CD4-positive, CD25-positive, alpha-beta regulatory T cell (primary cell): Measurements from ENCODE around the gene EEF1G. TPM values are rescaled to one million over a fixed set of nuclear protein-coding genes. Genes with fewer than 3 reads are reported as not detected.

Experiments used
- ATAC-seq, 2 donors: fragments of 150-1000 bp; cut with Tn5 transposase; one replicate each; pipeline ENCODE4 v1.10.0; 2021; ENCODE audit warnings: low read depth in 2 of 2, moderate number of reproducible peaks in 2 of 2, moderate library complexity in 1 of 2
- DNase-seq, 3 donors: peaks; one replicate each; pipeline versions ENCODE4 v3.0.0 to v3.0.0-alpha.2; 2012 to 2022; ENCODE audit warnings: mixed read lengths in 1 of 3
- H3K27ac ChIP-seq: one replicate; pipeline ENCODE4 v1.7.0; 2013; ENCODE audit warnings: mild to moderate bottlenecking, low read length; ENCODE audit not compliant: insufficient read depth, poor library complexity, severe bottlenecking
- H3K27me3 ChIP-seq: one replicate; pipeline ENCODE4 v1.7.0; 2013; ENCODE audit warnings: low read length; ENCODE audit not compliant: control insufficient read depth, insufficient read depth
- H3K36me3 ChIP-seq: one replicate; pipeline ENCODE4 v1.7.0; 2013; ENCODE audit warnings: mild to moderate bottlenecking, low read length, moderate library complexity; ENCODE audit not compliant: control insufficient read depth, insufficient read depth
- H3K4me1 ChIP-seq: 2 replicates; pipeline ENCODE4 v1.7.0; 2013; ENCODE audit warnings: mild to moderate bottlenecking, low read length; ENCODE audit not compliant: insufficient read depth, control insufficient read depth, poor library complexity, severe bottlenecking
- H3K4me3 ChIP-seq: one replicate; pipeline ENCODE4 v1.7.0; 2013; ENCODE audit warnings: low read depth, mild to moderate bottlenecking, low read length, moderate library complexity
- H3K9me3 ChIP-seq, 2 experiments: 1 replicate in 1 of 2; 2 replicates in 1 of 2; pipeline ENCODE4 v1.7.0; 2013; ENCODE audit warnings: low read length in 2 of 2, mild to moderate bottlenecking in 1 of 2, moderate library complexity in 1 of 2; ENCODE audit not compliant: control insufficient read depth in 2 of 2
- H3K27ac Mint-ChIP-seq, 3 donors: one replicate each; pipeline ENCODE4 v1.8.0; 2020 to 2022; ENCODE audit warnings: mild to moderate bottlenecking in 3 of 3, mixed read lengths in 3 of 3, moderate library complexity in 2 of 3
- H3K27me3 Mint-ChIP-seq: one replicate; pipeline ENCODE4 v1.8.0; 2022; ENCODE audit warnings: mild to moderate bottlenecking, mixed read lengths
- H3K36me3 Mint-ChIP-seq: one replicate; pipeline ENCODE4 v1.8.0; 2020; ENCODE audit warnings: mixed read lengths
- H3K4me1 Mint-ChIP-seq, 4 donors: one replicate each; pipeline ENCODE4 v1.8.0; 2020 to 2022; ENCODE audit warnings: mixed read lengths in 4 of 4, mild to moderate bottlenecking in 1 of 4
- H3K4me3 Mint-ChIP-seq, 4 donors: one replicate each; pipeline ENCODE4 v1.8.0; 2020 to 2022; ENCODE audit warnings: mild to moderate bottlenecking in 4 of 4, mixed read lengths in 4 of 4, moderate library complexity in 3 of 4
- H3K9me3 Mint-ChIP-seq, 7 donors: one replicate each; pipeline ENCODE4 v1.8.0; 2020 to 2022; ENCODE audit warnings: mixed read lengths in 7 of 7, mild to moderate bottlenecking in 3 of 7, moderate library complexity in 2 of 7
- polyA plus RNA-seq, 4 donors: library from polyadenylated mRNA; unstranded; fragments of 300-500 nt; fragmentation: Illumina TruSeq; gene quantifications; one replicate each; pipeline ENCODE4 v1.2.3, GENCODE V29; 2021
- total RNA-seq: library from RNA; stranded (reverse); gene quantifications from one replicate; pipeline ENCODE4 v1.2.3, GENCODE V29; 2022

Gene EEF1G
- total and polyA plus RNA-seq, 5 donors from 2014 or later: 775 to 1,680 (median 1,198) TPM

DNA sequence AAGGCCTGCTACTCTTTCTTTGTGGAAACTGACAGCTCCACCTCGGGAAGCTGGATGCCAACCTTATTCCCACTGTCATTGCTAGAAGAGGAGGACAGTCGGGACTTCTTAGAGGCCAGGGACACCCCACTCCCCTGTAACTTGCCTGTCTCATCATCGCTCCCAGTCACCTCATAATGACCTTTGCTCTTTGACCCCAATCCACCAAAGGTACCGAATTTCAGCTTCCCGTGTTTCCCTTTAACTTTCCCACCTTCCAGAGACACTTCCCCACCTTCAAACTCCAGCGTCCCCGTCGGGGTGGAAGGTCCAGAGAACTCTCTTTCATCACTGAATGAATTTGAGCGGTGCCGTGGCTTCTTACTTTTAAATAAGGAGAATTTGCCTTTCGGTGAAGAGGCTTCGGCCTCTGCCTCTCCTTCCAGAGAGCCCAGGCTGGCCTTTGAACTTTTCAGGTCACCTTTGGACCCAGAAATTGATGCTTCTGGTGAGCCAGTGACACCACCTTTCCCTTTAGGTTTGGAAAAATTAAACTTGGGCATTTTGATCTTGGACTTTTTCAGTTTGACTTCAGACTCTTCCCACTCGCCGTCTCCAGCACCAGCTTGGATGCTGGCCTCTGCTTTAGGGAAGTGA is 56.8 kb downstream of the EEF1G start:
- Histone ChIP-seq H3K4me1 (no peaks in the 10 kb centered on the region), H3K27me3 (no peaks in the 10 kb centered on the region), H3K4me3 (no peak overlapping the region), H3K27ac (no peak overlapping the region), H3K9me3 (no peaks in the 10 kb centered on the region), H3K36me3 (peaks cover 70% of the 10 kb centered on the region)
- no peak for ATAC-seq
- Mint-ChIP-seq H3K27me3 (no peaks in the 10 kb centered on the region), H3K9me3 (no peaks in the 10 kb centered on the region), H3K4me1 (peaks cover 4 to 31% (median 16%) of the 10 kb centered on the region in 4 donors), H3K4me3 (peak overlapping the region in 2 of 4 donors; percentile 27 to 56), H3K36me3 (peaks cover 29% of the 10 kb centered on the region), H3K27ac (no peak overlapping the region)
- no peak for DNase-seq

DNA sequence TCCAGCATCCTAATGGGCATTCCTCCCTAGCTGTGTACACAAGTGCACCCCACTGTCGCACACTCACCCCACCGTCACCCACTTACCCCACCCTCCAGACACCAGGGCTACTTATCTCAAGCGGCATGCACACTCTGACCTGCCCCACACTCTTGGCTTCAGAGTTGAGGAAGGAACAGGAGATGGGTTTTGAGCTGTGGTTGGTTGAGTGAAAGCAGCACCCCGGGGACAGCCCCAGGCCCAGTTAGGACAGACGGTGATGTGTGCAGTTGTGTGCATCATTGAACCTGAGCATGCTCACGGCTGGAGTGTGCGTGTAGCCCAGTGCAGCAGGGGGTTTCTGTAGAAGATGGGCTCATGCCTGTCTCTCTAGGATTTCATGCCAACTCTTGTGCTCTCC is 59.5 kb downstream of the EEF1G start:
- Mint-ChIP-seq H3K36me3 (peaks cover 16% of the 10 kb centered on the region), H3K9me3 (no peaks in the 10 kb centered on the region), H3K4me3 (no peak overlapping the region), H3K4me1 (peaks cover 0 to 25% (median 12%) of the 10 kb centered on the region in 4 donors), H3K27ac (no peak overlapping the region), H3K27me3 (no peaks in the 10 kb centered on the region)
- Histone ChIP-seq H3K9me3 (no peaks in the 10 kb centered on the region), H3K4me1 (no peaks in the 10 kb centered on the region), H3K27ac (no peak overlapping the region), H3K27me3 (no peaks in the 10 kb centered on the region), H3K36me3 (peaks cover 43% of the 10 kb centered on the region), H3K4me3 (no peak overlapping the region)
- ATAC-seq (peak in 1 of 2 donors; percentile 28), DNase-seq (no peak)

DNA sequence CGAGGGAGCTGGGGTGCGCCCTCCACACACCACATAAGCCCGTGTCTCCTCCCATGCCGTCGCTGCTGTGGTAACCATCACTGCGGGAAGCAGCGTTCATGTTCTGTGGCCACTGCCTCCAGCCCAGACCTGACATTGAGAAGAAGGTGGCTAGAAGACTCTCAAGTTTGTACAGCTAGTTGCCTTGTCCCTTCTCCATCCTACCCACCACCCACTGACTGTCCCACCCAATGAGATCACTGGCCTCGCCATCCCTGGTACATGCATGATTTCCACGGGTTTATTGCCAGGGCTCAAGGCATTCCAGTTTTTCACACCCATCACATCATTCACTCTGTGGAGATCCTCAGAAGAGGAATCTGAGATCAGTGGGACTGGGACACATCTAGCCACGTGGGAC is 60.1 kb downstream of the EEF1G start:
- Mint-ChIP-seq H3K4me3 (no peak overlapping the region), H3K27me3 (no peaks in the 10 kb centered on the region), H3K36me3 (peaks cover 16% of the 10 kb centered on the region), H3K27ac (no peak overlapping the region), H3K9me3 (no peaks in the 10 kb centered on the region), H3K4me1 (peaks cover 0 to 25% (median 12%) of the 10 kb centered on the region in 4 donors)
- Histone ChIP-seq H3K4me1 (no peaks in the 10 kb centered on the region), H3K4me3 (no peak overlapping the region), H3K36me3 (peaks cover 37% of the 10 kb centered on the region), H3K27me3 (no peaks in the 10 kb centered on the region), H3K9me3 (no peaks in the 10 kb centered on the region), H3K27ac (no peak overlapping the region)
- no peak for ATAC-seq
- DNase-seq: no peak

DNA sequence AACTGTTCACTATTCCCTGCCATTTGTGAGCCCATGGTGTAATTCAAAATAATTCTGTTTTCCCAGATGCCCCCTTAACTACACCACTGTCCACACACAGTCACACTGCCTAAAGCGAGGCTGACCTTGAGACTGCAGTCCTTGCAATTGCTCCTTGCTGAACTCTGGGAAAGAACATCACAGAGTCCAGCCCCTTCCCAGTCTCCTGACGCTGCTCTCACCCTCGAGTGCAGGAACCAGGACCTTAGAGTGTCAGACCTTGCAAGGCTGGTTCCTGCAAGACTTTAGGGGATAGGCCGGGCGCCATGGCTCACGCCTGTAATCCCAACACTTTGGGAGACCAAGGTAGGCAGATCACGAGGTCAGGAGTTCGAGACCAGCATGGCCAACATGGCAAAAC is 60.7 kb downstream of the EEF1G start:
- ATAC-seq: no peak
- DNase-seq: no peak
- Mint-ChIP-seq H3K36me3 (peaks cover 12% of the 10 kb centered on the region), H3K27me3 (no peaks in the 10 kb centered on the region), H3K4me3 (no peak overlapping the region), H3K9me3 (no peaks in the 10 kb centered on the region), H3K4me1 (peaks cover 0 to 25% (median 9%) of the 10 kb centered on the region in 4 donors), H3K27ac (peak overlapping the region in 1 of 3 donors; percentile 31)
- H3K4me3 ChIP-seq: no peak overlapping the region
- H3K36me3 ChIP-seq: peaks cover 31% of the 10 kb centered on the region
- H3K27me3 ChIP-seq: no peaks in the 10 kb centered on the region
- H3K4me1 ChIP-seq: no peaks in the 10 kb centered on the region
- no peak overlapping the region for H3K27ac ChIP-seq
- H3K9me3 ChIP-seq: no peaks in the 10 kb centered on the region

Other genes with a start within 250 kb of the EEF1G start
- 0.57 TPM for gene ASRGL1, start 236.4 kb downstream of the EEF1G start, total RNA-seq
- 1 to 10 TPM in 3 of 4 donors, not detected in 1; 1.4 to 3.6 (median 3.5) TPM for gene ASRGL1, start 236.4 kb downstream of the EEF1G start, polyA plus RNA-seq
- gene SCGB1A1, start 154.9 kb downstream of the EEF1G start, total RNA-seq: not detected
- not detected for gene SCGB1A1, start 154.9 kb downstream of the EEF1G start, polyA plus RNA-seq
- gene AHNAK, start 27.1 kb downstream of the EEF1G start, total RNA-seq: 852 TPM
- 10 to 100 TPM; 22.3 to 59.3 (median 39.5) TPM for gene AHNAK, start 27.1 kb downstream of the EEF1G start, polyA plus RNA-seq
- gene TUT1, start 17.6 kb upstream of the EEF1G start, total RNA-seq: 22.0 TPM
- 10 to 100 TPM in 3 of 4 donors, 1 to 10 TPM in 1; 6.5 to 11.9 (median 10.9) TPM for gene TUT1, start 17.6 kb upstream of the EEF1G start, polyA plus RNA-seq
- gene MTA2, start 28.0 kb upstream of the EEF1G start, total RNA-seq: 172 TPM
- 10 to 100 TPM; 30.3 to 38.6 (median 33.9) TPM for gene MTA2, start 28.0 kb upstream of the EEF1G start, polyA plus RNA-seq
- 165 TPM for gene EML3, start 38.9 kb upstream of the EEF1G start, total RNA-seq
- gene EML3, start 38.9 kb upstream of the EEF1G start, polyA plus RNA-seq: 10 to 100 TPM; 16.1 to 23.2 (median 16.4) TPM
- gene ROM1, start 39.4 kb upstream of the EEF1G start, total RNA-seq: 1.9 TPM
- gene ROM1, start 39.4 kb upstream of the EEF1G start, polyA plus RNA-seq: 1 to 10 TPM in 2 of 4 donors, under 1 TPM in 2; 0.41 to 1.3 (median 0.80) TPM
- gene B3GAT3, start 48.1 kb upstream of the EEF1G start, total RNA-seq: 57.5 TPM
- gene B3GAT3, start 48.1 kb upstream of the EEF1G start, polyA plus RNA-seq: 10 to 100 TPM; 34.3 to 43.1 (median 35.7) TPM
- 169 TPM for gene GANAB, start 72.7 kb upstream of the EEF1G start, total RNA-seq
- gene GANAB, start 72.7 kb upstream of the EEF1G start, polyA plus RNA-seq: 100 to 1,000 TPM; 128 to 138 (median 135) TPM
- gene INTS5, start 79.4 kb upstream of the EEF1G start, total RNA-seq: 11.7 TPM
- gene INTS5, start 79.4 kb upstream of the EEF1G start, polyA plus RNA-seq: 10 to 100 TPM; 33.2 to 49.9 (median 39.2) TPM
- gene C11orf98, start 91.3 kb upstream of the EEF1G start, total RNA-seq: 30.5 TPM
- gene C11orf98, start 91.3 kb upstream of the EEF1G start, polyA plus RNA-seq: 100 to 1,000 TPM; 118 to 149 (median 137) TPM
- gene CSKMT, start 91.4 kb upstream of the EEF1G start, total RNA-seq: 12.3 TPM
- 1 to 10 TPM; 1.9 to 3.8 (median 2.7) TPM for gene CSKMT, start 91.4 kb upstream of the EEF1G start, polyA plus RNA-seq
- gene UQCC3, start 97.8 kb upstream of the EEF1G start, total RNA-seq: 3.5 TPM
- 10 to 100 TPM; 11.0 to 13.9 (median 12.2) TPM for gene UQCC3, start 97.8 kb upstream of the EEF1G start, polyA plus RNA-seq
- gene LBHD1, start 98.4 kb upstream of the EEF1G start, total RNA-seq: 9.9 TPM
- 1 to 10 TPM; 1.8 to 2.6 (median 2.2) TPM for gene LBHD1, start 98.4 kb upstream of the EEF1G start, polyA plus RNA-seq
- gene UBXN1, start 105.2 kb upstream of the EEF1G start, total RNA-seq: 204 TPM
- gene UBXN1, start 105.2 kb upstream of the EEF1G start, polyA plus RNA-seq: 100 to 1,000 TPM; 221 to 252 (median 236) TPM
- not detected for gene LRRN4CL, start 115.6 kb upstream of the EEF1G start, total RNA-seq
- not detected for gene LRRN4CL, start 115.6 kb upstream of the EEF1G start, polyA plus RNA-seq
- gene BSCL2, start 133.5 kb upstream of the EEF1G start, total RNA-seq: 23.9 TPM
- gene BSCL2, start 133.5 kb upstream of the EEF1G start, polyA plus RNA-seq: 10 to 100 TPM; 36.2 to 49.2 (median 42.9) TPM
- gene GNG3, start 133.8 kb upstream of the EEF1G start, total RNA-seq: not detected
- gene GNG3, start 133.8 kb upstream of the EEF1G start, polyA plus RNA-seq: under 1 TPM in 2 of 4 donors, not detected in 2; 0.21 to 0.72 TPM
- gene HNRNPUL2, start 153.6 kb upstream of the EEF1G start, total RNA-seq: 52.8 TPM
- gene HNRNPUL2, start 153.6 kb upstream of the EEF1G start, polyA plus RNA-seq: 1 to 10 TPM in 3 of 4 donors, under 1 TPM in 1; 0.85 to 1.5 (median 1.2) TPM
- 19.4 TPM for gene TTC9C, start 154.6 kb upstream of the EEF1G start, total RNA-seq
- 10 to 100 TPM; 27.6 to 39.5 (median 31.6) TPM for gene TTC9C, start 154.6 kb upstream of the EEF1G start, polyA plus RNA-seq
- gene ZBTB3, start 180.3 kb upstream of the EEF1G start, total RNA-seq: 8.5 TPM
- gene ZBTB3, start 180.3 kb upstream of the EEF1G start, polyA plus RNA-seq: 1 to 10 TPM; 4.8 to 7.2 (median 5.5) TPM
- gene POLR2G, start 187.7 kb upstream of the EEF1G start, total RNA-seq: 74.9 TPM
- gene POLR2G, start 187.7 kb upstream of the EEF1G start, polyA plus RNA-seq: 100 to 1,000 TPM; 241 to 286 (median 253) TPM
- 13.1 TPM for gene TAF6L, start 197.5 kb upstream of the EEF1G start, total RNA-seq
- 1 to 10 TPM; 5.8 to 9.5 (median 7.5) TPM for gene TAF6L, start 197.5 kb upstream of the EEF1G start, polyA plus RNA-seq
- gene TMEM179B, start 213.5 kb upstream of the EEF1G start, total RNA-seq: 26.3 TPM
- 100 to 1,000 TPM; 129 to 172 (median 152) TPM for gene TMEM179B, start 213.5 kb upstream of the EEF1G start, polyA plus RNA-seq
- gene TMEM223, start 218.1 kb upstream of the EEF1G start, total RNA-seq: 9.1 TPM
- 10 to 100 TPM; 55.2 to 71.9 (median 69.2) TPM for gene TMEM223, start 218.1 kb upstream of the EEF1G start, polyA plus RNA-seq
- 309 TPM for gene NXF1, start 231.5 kb upstream of the EEF1G start, total RNA-seq
- gene NXF1, start 231.5 kb upstream of the EEF1G start, polyA plus RNA-seq: 10 to 100 TPM; 47.3 to 70.9 (median 64.2) TPM